GM19395 (cell line): ENCODE results near the gene RXRA.
"Not testable (repeated sequence)": the region's sequence is repeated elsewhere in the genome, so short reads cannot be mapped to it uniquely, and the experiment has no call there.

Experiments
- ATAC-seq: cut with Tn5 transposase; IDR thresholded peaks from one replicate; pipeline ENCODE4 v1.9.1; 2021; ENCODE audit warnings: mild to moderate bottlenecking, moderate library complexity; ENCODE audit not compliant: unreplicated experiment

The RXRA gene

GRCh38 chr9:134307674-134308638, 18.3 kb upstream of the RXRA start:
- no peak for ATAC-seq

GRCh38 chr9:134308639-134309220, 17.5 kb upstream of the RXRA start:
- ATAC-seq, result not testable (repeated sequence)

GRCh38 chr9:134313470-134313869, 12.8 kb upstream of the RXRA start:
- no peak for ATAC-seq

- ATAC-seq, result no peak
Measured at GRCh38 chr9:134314039-134314949, 12.0 kb upstream of the RXRA start.

GRCh38 chr9:134314950-134315715, 11.1 kb upstream of the RXRA start:
- ATAC-seq, result no peak

GRCh38 chr9:134315716-134316448, 10.4 kb upstream of the RXRA start:
- ATAC-seq, result no peak

GRCh38 chr9:134316449-134317160, 9.7 kb upstream of the RXRA start:
- no peak for ATAC-seq

- no peak for ATAC-seq
Measured at GRCh38 chr9:134317400-134317789, 8.9 kb upstream of the RXRA start.

GRCh38 chr9:134317790-134318414, 8.4 kb upstream of the RXRA start:
- ATAC-seq, result no peak

GRCh38 chr9:134318481-134318891, 7.8 kb upstream of the RXRA start:
- ATAC-seq, result no peak

GRCh38 chr9:134318941-134319305, 7.3 kb upstream of the RXRA start:
- no peak for ATAC-seq

- no peak for ATAC-seq
Measured at GRCh38 chr9:134319306-134320125, 6.7 kb upstream of the RXRA start.

GRCh38 chr9:134320126-134320867, 6.0 kb upstream of the RXRA start:
- no peak for ATAC-seq

- ATAC-seq, result no peak
Measured at GRCh38 chr9:134320868-134321471, 5.3 kb upstream of the RXRA start.

GRCh38 chr9:134321531-134321930, 4.7 kb upstream of the RXRA start:
- ATAC-seq, result no peak

- ATAC-seq, result no peak
Measured at GRCh38 chr9:134321946-134322741, 4.1 kb upstream of the RXRA start.
